IMR-90 (cell line): ENCODE data around the gene TGFBR2. TPM values are rescaled to one million over a fixed set of nuclear protein-coding genes. Genes with fewer than 3 reads are reported as not detected.

Source experiments
- ATAC-seq: fragments of 200-7000 bp; cut with Tn5 transposase; 2 replicates; pipeline ENCODE4 v1.9.1; 2020; ENCODE audit warnings: low read depth, mild to moderate bottlenecking, moderate library complexity
- BruUV-seq: library from RNA; stranded (reverse); fragments of 400-500 nt; replicated peaks from 2 replicates; lab custom pipeline; 2021; lab: Mats Ljungman, UMichigan
- CTCF ChIA-PET: fragments of 300-600 bp; formaldehyde crosslinking; extraction: SDS; loops from one replicate; lab custom pipeline; 2021; ENCODE audit warnings: antibody characterized with exemption; lab: Yijun Ruan, JAX
- POLR2A ChIA-PET: fragments of 300-600 bp; sonication (Branson Sonifier 250); formaldehyde crosslinking; loops from one replicate; lab custom pipeline; 2022; ENCODE audit warnings: antibody characterized with exemption; ENCODE audit not compliant: unreplicated experiment; lab: Charles Lee
- DNase-seq: peaks from one replicate; pipeline ENCODE4 v3.0.0; 2013
- H2AFZ ChIP-seq: replicated peaks from 2 replicates; pipeline ENCODE3; 2013; ENCODE audit warnings: low read length, mild to moderate bottlenecking; ENCODE audit not compliant: poor library complexity
- H2AK5ac ChIP-seq: 2 replicates; pipeline ENCODE4 v1.6.1; 2013; ENCODE audit warnings: low read depth, low read length, inconsistent platforms
- H2AK9ac ChIP-seq: replicated peaks from 2 replicates; pipeline ENCODE3; 2013; ENCODE audit warnings: mild to moderate bottlenecking, low read depth, low read length, moderate library complexity; ENCODE audit not compliant: poor library complexity
- H2BK120ac ChIP-seq: 2 replicates; pipeline ENCODE4 v1.6.1; 2013; ENCODE audit warnings: low read depth, low read length, inconsistent platforms
- H2BK15ac ChIP-seq: 3 replicates; pipeline ENCODE4 v1.6.1; 2013; ENCODE audit warnings: low read depth, low read length, inconsistent platforms
- H2BK20ac ChIP-seq: 2 replicates; pipeline ENCODE4 v1.6.1; 2013; ENCODE audit warnings: low read depth, mild to moderate bottlenecking, inconsistent platforms, low read length, moderate library complexity
- H2BK5ac ChIP-seq: 2 replicates; pipeline ENCODE4 v1.6.1; 2013; ENCODE audit warnings: mild to moderate bottlenecking, low read depth, low read length, inconsistent platforms; ENCODE audit not compliant: poor library complexity, severe bottlenecking
- H3K14ac ChIP-seq: replicated peaks from 2 replicates; pipeline ENCODE4 v1.6.1; 2013; ENCODE audit warnings: low read depth, low read length, inconsistent platforms
- H3K18ac ChIP-seq: 2 replicates; pipeline ENCODE4 v1.6.1; 2013; ENCODE audit warnings: low read depth, low read length, control low read depth
- H3K23ac ChIP-seq: 2 replicates; pipeline ENCODE4 v1.6.1; 2013; ENCODE audit warnings: low read depth, low read length, inconsistent platforms
- H3K27ac ChIP-seq: 2 replicates; pipeline ENCODE4 v1.5.1; 2013; ENCODE audit warnings: mild to moderate bottlenecking, control low read depth, low read length; ENCODE audit not compliant: insufficient read depth
- H3K27me3 ChIP-seq: 2 replicates; pipeline ENCODE4 v1.6.1; 2013; ENCODE audit warnings: low read length; ENCODE audit not compliant: control insufficient read depth, insufficient read depth
- H3K36me3 ChIP-seq: 2 replicates; pipeline ENCODE4 v1.6.1; 2013; ENCODE audit warnings: low read length, mixed read lengths; ENCODE audit not compliant: control insufficient read depth, insufficient read depth
- H3K4ac ChIP-seq: 2 replicates; pipeline ENCODE4 v1.6.1; 2013; ENCODE audit warnings: low read depth, low read length, inconsistent platforms
- H3K4me1 ChIP-seq: 2 replicates; pipeline ENCODE4 v1.6.1; 2013; ENCODE audit warnings: low read length, mixed read lengths; ENCODE audit not compliant: control insufficient read depth, insufficient read depth
- H3K4me2 ChIP-seq: 2 replicates; pipeline ENCODE4 v1.6.1; 2013; ENCODE audit warnings: low read depth, mild to moderate bottlenecking, control low read depth, low read length, moderate library complexity
- H3K4me3 ChIP-seq: 2 replicates; pipeline ENCODE4 v1.5.1; 2013; ENCODE audit warnings: low read depth, mild to moderate bottlenecking, control low read depth, low read length, moderate library complexity; ENCODE audit not compliant: insufficient read depth
- H3K56ac ChIP-seq: 2 replicates; pipeline ENCODE4 v1.6.1; 2013; ENCODE audit warnings: low read length, inconsistent platforms; ENCODE audit not compliant: insufficient read depth; ENCODE audit errors: extremely low read depth
- H3K79me1 ChIP-seq, 2 experiments: 2 replicates each; pipeline ENCODE4 v1.6.1; 2013; ENCODE audit warnings: low read length in 2 of 2, inconsistent platforms in 1 of 2, low read depth in 1 of 2
- H3K9ac ChIP-seq: 2 replicates; pipeline ENCODE4 v1.6.1; 2013; ENCODE audit warnings: low read depth, low read length, control low read depth
- H3K9me1 ChIP-seq: 2 replicates; pipeline ENCODE4 v1.6.1; 2013; ENCODE audit warnings: low read length, inconsistent platforms; ENCODE audit not compliant: insufficient read depth
- H3K9me3 ChIP-seq: 2 replicates; pipeline ENCODE4 v1.6.1; 2013; ENCODE audit warnings: low read length; ENCODE audit not compliant: control insufficient read depth, insufficient read depth
- H4K20me1 ChIP-seq: 2 replicates; pipeline ENCODE4 v1.6.1; 2013; ENCODE audit warnings: low read length, inconsistent platforms; ENCODE audit not compliant: insufficient read depth
- H4K5ac ChIP-seq: 2 replicates; pipeline ENCODE4 v1.6.1; 2013; ENCODE audit warnings: mild to moderate bottlenecking, low read depth, low read length, control low read depth
- H4K8ac ChIP-seq, 2 experiments: 2 replicates each; pipeline ENCODE4 v1.6.1; 2013; ENCODE audit warnings: low read depth in 2 of 2, low read length in 2 of 2, control low read depth in 1 of 2, inconsistent platforms in 1 of 2
- H4K91ac ChIP-seq: 2 replicates; pipeline ENCODE4 v1.6.1; 2013; ENCODE audit warnings: low read depth, low read length, inconsistent platforms; ENCODE audit not compliant: insufficient read depth
- BHLHE40 ChIP-seq: fragments of 150-350 bp; IDR thresholded peaks from 2 replicates; pipeline ENCODE4 v1.6.1; 2016; ENCODE audit warnings: mild to moderate bottlenecking, low read depth, low read length
- CEBPB ChIP-seq: IDR thresholded peaks from 2 replicates; pipeline ENCODE4 v1.6.1; 2012; ENCODE audit warnings: low read depth, low read length, improper control_type of control experiment
- CHD1 ChIP-seq: IDR thresholded peaks from 2 replicates; pipeline ENCODE4 v1.6.1; 2012; ENCODE audit warnings: low read depth, low read length, improper control_type of control experiment
- CTCF ChIP-seq: conservative IDR thresholded peaks from 2 replicates; pipeline ENCODE4 v1.5.1; 2012; ENCODE audit warnings: mild to moderate bottlenecking, low read depth, low read length, improper control_type of control experiment
- FOS ChIP-seq: fragments of 150-350 bp; IDR thresholded peaks from 2 replicates; pipeline ENCODE4 v1.6.1; 2016; ENCODE audit warnings: low read depth, low read length
- MAFK ChIP-seq: IDR thresholded peaks from 2 replicates; pipeline ENCODE4 v1.6.1; 2012; ENCODE audit warnings: low read depth, low read length, improper control_type of control experiment
- MAZ ChIP-seq: IDR thresholded peaks from 2 replicates; pipeline ENCODE4 v1.6.1; 2012; ENCODE audit warnings: low read depth, mild to moderate bottlenecking, low read length, improper control_type of control experiment, moderate library complexity, borderline replicate concordance
- MXI1 ChIP-seq: IDR thresholded peaks from 2 replicates; pipeline ENCODE4 v1.6.1; 2012; ENCODE audit warnings: low read depth, mild to moderate bottlenecking, low read length, moderate library complexity, borderline replicate concordance
- NFE2L2 ChIP-seq: fragments of 150-350 bp; IDR thresholded peaks from 2 replicates; pipeline ENCODE4 v1.6.1; 2016; ENCODE audit warnings: low read depth, mild to moderate bottlenecking, low read length
- POLR2A ChIP-seq: IDR thresholded peaks from 2 replicates; pipeline ENCODE4 v1.6.1; 2012; ENCODE audit warnings: mild to moderate bottlenecking, low read depth, low read length
- RAD21 ChIP-seq: IDR thresholded peaks from 2 replicates; pipeline ENCODE4 v1.6.1; 2012; ENCODE audit warnings: low read length, improper control_type of control experiment
- RCOR1 ChIP-seq: IDR thresholded peaks from 2 replicates; pipeline ENCODE4 v1.6.1; 2012; ENCODE audit warnings: mild to moderate bottlenecking, low read length, improper control_type of control experiment; ENCODE audit not compliant: insufficient replicate concordance
- RFX5 ChIP-seq: IDR thresholded peaks from 2 replicates; pipeline ENCODE4 v1.8.0; 2012; ENCODE audit warnings: low read depth, mild to moderate bottlenecking, low read length, moderate library complexity
- SMC3 ChIP-seq: fragments of 150-350 bp; IDR thresholded peaks from 2 replicates; pipeline ENCODE4 v1.6.1; 2016; ENCODE audit warnings: low read depth, mild to moderate bottlenecking, antibody characterized with exemption, low read length, moderate library complexity
- USF2 ChIP-seq: fragments of 150-350 bp; IDR thresholded peaks from 2 replicates; pipeline ENCODE4 v1.6.1; 2017; ENCODE audit warnings: mild to moderate bottlenecking, antibody characterized with exemption, low read length, low read depth
- WGBS, 2 experiments: methylation state at CpG; one replicate each; pipeline versions ENCODE4 v1.1.5 to v1.1.7; 2013; ENCODE audit warnings: missing lambda C conversion rate in 2 of 2; ENCODE audit not compliant: insufficient read length in 1 of 2; ENCODE audit errors: extremely low coverage in 2 of 2; 5-methylcytosine and 5-hydroxymethylcytosine counted together
- dilution Hi-C: fragments of 300-500 bp; cut with HindIII; formaldehyde crosslinking; loops from one replicate; pipeline ENCODE4 v1.14.3; 2018; ENCODE audit warnings: low sequenced_read_pairs; ENCODE audit not compliant: unreplicated experiment
- in situ Hi-C: fragments of 300-500 bp; cut with MboI; formaldehyde crosslinking; loops from 3 replicates; pipeline ENCODE4 v1.14.3; 2019; ENCODE audit warnings: low sequenced_read_pairs, inconsistent platforms, mixed read lengths
- intact Hi-C: fragments of 100-400 bp; cut with micrococcal nuclease; formaldehyde crosslinking; loops from 2 replicates; pipeline ENCODE4 v1.10.0; 2022
- polyA plus RNA-seq, 3 experiments: library from polyadenylated mRNA; depleted of rRNA; stranded (reverse); fragments of >200 nt; gene quantifications; 2 replicates each; pipeline ENCODE4 v1.2.3, GENCODE V29; 2012; ENCODE audit warnings: low replicate concordance in 1 of 3
- total RNA-seq: library from RNA; depleted of rRNA; stranded (reverse); fragments of >200 nt; gene quantifications from 2 replicates; pipeline ENCODE4 v1.2.3, GENCODE V29; 2012
- TF ChIP-seq, protein P1 (sequence below): fragments of 150-350 bp; IDR thresholded peaks from 2 replicates; pipeline ENCODE4 v1.6.1; 2016; ENCODE audit warnings: low read depth, mild to moderate bottlenecking, low read length, moderate library complexity, borderline replicate concordance

Gene TGFBR2
- total and polyA plus RNA-seq, 2 of the 4 experiments (the other 2 are of a cell fraction): 63.7 to 87.5 TPM

DNA sequence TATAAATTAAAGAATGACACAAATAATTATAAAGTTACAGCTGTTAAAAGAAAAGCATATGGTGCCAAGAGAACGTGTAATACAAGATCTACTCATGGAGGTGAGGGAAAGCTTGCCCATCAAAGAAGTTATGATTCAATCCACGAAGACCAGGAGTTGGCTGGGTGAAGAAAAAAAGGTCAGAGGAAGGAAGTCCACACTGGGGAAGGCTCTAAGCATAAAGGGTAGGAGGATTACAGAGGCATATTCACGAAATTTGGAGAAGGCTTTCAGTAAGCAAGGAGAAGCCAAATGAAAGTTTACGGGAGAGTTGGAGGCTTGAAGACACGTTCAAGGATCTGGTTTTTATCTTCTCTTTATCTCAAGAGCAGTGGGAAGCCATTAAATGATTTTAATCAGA, 1.8 kb upstream of the TGFBR2 start:
- H2BK20ac ChIP-seq: no peak overlapping the region
- no peak overlapping the region for H2BK5ac ChIP-seq
- intact Hi-C loops: no loop called here
- H3K23ac ChIP-seq: no peak overlapping the region
- no peak overlapping the region for H4K5ac ChIP-seq
- no peak overlapping the region for H3K9ac ChIP-seq
- no peak overlapping the region for H3K56ac ChIP-seq
- H3K79me1 ChIP-seq: peaks cover 3 to 17% of the 10 kb centered on the region in 2 experiments; a peak in 3 of 4 replicates
- H3K9me3 ChIP-seq: no peaks in the 10 kb centered on the region
- peak overlapping the region; percentile 29 for H2AK5ac ChIP-seq
- H2BK15ac ChIP-seq: peak overlapping the region; percentile 99; the same call in 2 of the 3 replicates
- 83% methylated on average over 1 of the region's 5 CpGs; no CpG with 5 or more reads in 1 of the 2 experiments for WGBS, 2 experiments
- POLR2A ChIA-PET: no interaction called here
- no peak overlapping the region for H4K8ac ChIP-seq
- H2AK9ac ChIP-seq: no peak overlapping the region
- H3K4ac ChIP-seq: no peak overlapping the region
- H3K4me2 ChIP-seq: no peak overlapping the region
- peak overlapping the region; percentile 34; the same call in 1 of the 2 replicates for H4K91ac ChIP-seq
- DNase-seq: no peak
- H3K4me1 ChIP-seq: peaks cover 5% of the 10 kb centered on the region
- TF ChIP-seq POLR2A: no peak
- TF ChIP-seq, protein P1, sequence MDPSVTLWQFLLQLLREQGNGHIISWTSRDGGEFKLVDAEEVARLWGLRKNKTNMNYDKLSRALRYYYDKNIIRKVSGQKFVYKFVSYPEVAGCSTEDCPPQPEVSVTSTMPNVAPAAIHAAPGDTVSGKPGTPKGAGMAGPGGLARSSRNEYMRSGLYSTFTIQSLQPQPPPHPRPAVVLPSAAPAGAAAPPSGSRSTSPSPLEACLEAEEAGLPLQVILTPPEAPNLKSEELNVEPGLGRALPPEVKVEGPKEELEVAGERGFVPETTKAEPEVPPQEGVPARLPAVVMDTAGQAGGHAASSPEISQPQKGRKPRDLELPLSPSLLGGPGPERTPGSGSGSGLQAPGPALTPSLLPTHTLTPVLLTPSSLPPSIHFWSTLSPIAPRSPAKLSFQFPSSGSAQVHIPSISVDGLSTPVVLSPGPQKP: no peak
- no peak for TF ChIP-seq MXI1
- TF ChIP-seq CEBPB: no peak
- TF ChIP-seq CTCF: no peak
- no peak for TF ChIP-seq USF2
- TF ChIP-seq CHD1: no peak
- TF ChIP-seq SMC3: no peak
- TF ChIP-seq FOS: no peak
- TF ChIP-seq NFE2L2: no peak
- no peak for TF ChIP-seq RCOR1
- no peak for TF ChIP-seq RFX5
- no peak for TF ChIP-seq MAFK
- TF ChIP-seq RAD21: no peak
- no peak for TF ChIP-seq MAZ
- no peak for TF ChIP-seq BHLHE40
- H3K36me3 ChIP-seq: no peaks in the 10 kb centered on the region
- peak overlapping the region; percentile 18; the same call in 1 of the 2 replicates for H2BK120ac ChIP-seq
- no TSS peak for BruUV-seq
- no peak for ATAC-seq
- dilution Hi-C loops: no loop called here
- H3K27ac ChIP-seq: no peak overlapping the region
- CTCF ChIA-PET: no interaction called here
- no peak overlapping the region for H2AFZ ChIP-seq
- no peak overlapping the region for H3K4me3 ChIP-seq
- no peaks in the 10 kb centered on the region for H4K20me1 ChIP-seq
- H3K9me1 ChIP-seq: no peaks in the 10 kb centered on the region
- H3K27me3 ChIP-seq: no peaks in the 10 kb centered on the region
- H3K14ac ChIP-seq: no peak overlapping the region
- in situ Hi-C loops: no loop called here
- peak overlapping the region; percentile 47; the same call in 1 of the 2 replicates for H3K18ac ChIP-seq
